Measurements from ENCODE around the gene RAB3IL1. TPM values are rescaled to one million over a fixed set of nuclear protein-coding genes. Genes with fewer than 3 reads are reported as not detected.

RAB3IL1 gene
- total RNA-seq, 1 experiment from 2014 or later, result 18.1 TPM

GRCh38 chr11:61896665-61897386 is 20.5 kb downstream of the RAB3IL1 start:
- Histone ChIP-seq H3K4me2 (ENCODE audit: low read length) (no peak overlapping the region), H3K4me1 (ENCODE audit: control insufficient read depth in 1 of 2, insufficient read depth in 2 of 2, low read length in 2 of 2) (peaks cover 4 to 6% of the 10 kb centered on the region in 2 experiments), H3K9me3 (ENCODE audit: control insufficient read depth in 1 of 2, insufficient read depth in 1 of 2, low read depth in 1 of 2, low read length in 2 of 2) (no peaks in the 10 kb centered on the region), H3K9me2 (ENCODE audit: insufficient read depth) (no peaks in the 10 kb centered on the region), H3K4me3 (replicated peaks in 1 of 2; ENCODE audit: low read depth in 1 of 2, low read length in 2 of 2) (no peak overlapping the region), H3K27me3 (ENCODE audit: insufficient read depth, low read length) (no peaks in the 10 kb centered on the region), H3K27ac (ENCODE audit: low read depth, low read length) (no peak overlapping the region), H3K9ac (ENCODE audit: low read length) (no peak overlapping the region), H2AFZ (ENCODE audit: low read depth, low read length, poor library complexity, severe bottlenecking) (no peak overlapping the region), H3K79me2 (ENCODE audit: insufficient read depth, low read length) (no peaks in the 10 kb centered on the region), H4K20me1 (ENCODE audit: insufficient read depth) (no peaks in the 10 kb centered on the region), H3K36me3 (ENCODE audit: control insufficient read depth in 1 of 2, insufficient read depth in 2 of 2, low read length in 2 of 2) (0 out of 4 replicates have a peak, but pooled peaks cover 0 to 3% of the 10 kb centered on the region in 2 experiments)
- ChIA-PET POLR2A (interaction anchor here (1.0 to 3.7 kb wide), 2 partner anchors 50 to 185 kb away, joined by 4 to 17 read pairs; no protein-coding TSS in a partner anchor), CTCF (interaction anchor here (0.8 to 8.6 kb wide), 9 partner anchors 12 to 212 kb away, joined by 3 to 162 read pairs (median 26); partner anchors contain the start of gene BEST1), RAD21 (ENCODE audit: low non-redundant PET in 1 of 2, low total read pairs in 2 of 2, uncharacterized antibody in 2 of 2, unreplicated experiment in 2 of 2) (interaction anchor here (1.1 to 2.9 kb wide), 4 partner anchors 185 to 211 kb away, joined by 3 to 18 read pairs (median 11); no protein-coding TSS in a partner anchor)
- ATAC-seq (no peak), DNase-seq (ENCODE audit: low read depth, low spot score) (no peak)
- TF ChIP-seq RAD21 (IDR thresholded peaks at IDR 0.05; ENCODE audit: low read depth) (no peak), YY1 (IDR thresholded peaks at IDR 0.05; ENCODE audit: extremely low read depth, insufficient replicate concordance, low read depth, low read length) (no peak), ZNF274 (IDR thresholded peaks at IDR 0.05; ENCODE audit: low read depth, low read length) (no peak), SRF (IDR thresholded peaks at IDR 0.05; ENCODE audit: low read depth) (no peak), FOSL1 (IDR thresholded peaks at IDR 0.05; ENCODE audit: low read depth) (no peak), TCF7L2 (IDR thresholded peaks at IDR 0.05; ENCODE audit: borderline replicate concordance, extremely low read depth, insufficient read depth, insufficient read length) (no peak), MAX (IDR thresholded peaks at IDR 0.05) (no peak), SP1 (IDR thresholded peaks at IDR 0.05; ENCODE audit: low read depth) (no peak), CEBPB (IDR thresholded peaks at IDR 0.05; ENCODE audit: low read depth) (no peak), CTCF (IDR thresholded peaks at IDR 0.05 in 2 of 3, conservative IDR thresholded peaks at IDR 0.05 in 1 of 3; ENCODE audit: borderline replicate concordance in 1 of 3, insufficient read depth in 1 of 3, low read depth in 2 of 3, low read length in 2 of 3) (no peak), JUND (IDR thresholded peaks at IDR 0.05) (no peak), ZFX (IDR thresholded peaks at IDR 0.05) (no peak), POLR2A (IDR thresholded peaks at IDR 0.05; ENCODE audit: borderline replicate concordance, extremely low read depth, insufficient read depth, insufficient read length) (no peak), ATF3 (IDR thresholded peaks at IDR 0.05) (no peak)
- no TSS peak for BruUV-seq (replicated peaks)
- intact Hi-C loops (cut with micrococcal nuclease), result loop anchor here (5.0 kb wide), 1 partner anchor 65 kb away; no protein-coding TSS in a partner anchor

Data from HCT116 (cell line).